GM21737 (cell line): Measurements from ENCODE around the gene FCAMR.

Experiments used
- ATAC-seq: cut with Tn5 transposase; IDR thresholded peaks from one replicate; pipeline ENCODE4 v1.9.1; 2021; ENCODE audit warnings: mild to moderate bottlenecking, moderate library complexity; ENCODE audit not compliant: unreplicated experiment

The FCAMR gene

DNA sequence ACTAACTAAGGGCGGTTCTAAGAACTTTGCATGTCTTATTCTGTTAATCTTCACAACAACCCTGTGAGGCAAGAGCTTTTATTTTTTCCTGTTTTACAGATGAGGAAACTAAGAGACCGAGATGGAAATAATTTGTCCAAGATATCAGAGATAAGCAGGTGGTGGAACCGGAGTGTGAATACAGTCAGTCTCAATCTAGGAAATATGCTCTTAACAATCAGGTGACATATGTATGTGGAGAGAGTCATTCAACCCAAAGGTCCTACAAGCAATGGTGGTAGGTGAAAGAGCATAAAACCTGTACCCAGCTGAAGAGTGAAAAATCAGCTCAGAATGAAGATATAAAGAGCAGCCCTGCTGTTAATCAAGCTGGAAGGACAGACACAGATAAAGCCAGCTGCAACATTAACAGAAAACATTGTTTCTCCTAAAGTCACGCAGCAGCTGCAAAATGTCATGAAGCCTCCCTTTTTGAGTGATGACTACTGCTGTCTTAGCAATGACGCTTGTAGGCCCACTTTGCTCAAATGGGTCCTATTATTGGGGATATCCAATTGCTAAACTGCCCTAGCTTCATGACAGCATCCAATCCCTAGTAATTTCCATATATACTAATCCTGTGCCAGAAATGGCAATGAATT is 30.5 kb upstream of the FCAMR start:
- ATAC-seq = no peak

DNA sequence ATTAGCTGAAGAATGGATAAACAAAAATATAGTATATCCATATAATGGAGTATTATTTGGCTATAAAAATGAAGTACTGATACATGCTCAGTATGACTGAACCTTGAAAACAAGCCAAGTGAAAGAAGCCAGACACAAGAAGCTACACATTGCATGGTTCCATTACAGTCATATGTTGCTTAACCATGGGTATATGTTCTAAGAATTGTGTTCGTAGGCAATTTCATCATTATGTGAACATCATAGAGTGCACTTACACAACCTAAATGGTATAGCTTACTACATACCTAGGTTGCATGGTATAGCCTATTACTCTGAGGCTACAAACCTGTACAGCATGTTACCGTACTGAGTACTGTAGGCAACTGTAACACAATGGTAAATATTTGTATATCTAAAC is 28.6 kb upstream of the FCAMR start:
- no peak for ATAC-seq

- no peak for ATAC-seq
Measured at GRCh38 chr1:206992790-206993189, 22.5 kb upstream of the FCAMR start.

DNA sequence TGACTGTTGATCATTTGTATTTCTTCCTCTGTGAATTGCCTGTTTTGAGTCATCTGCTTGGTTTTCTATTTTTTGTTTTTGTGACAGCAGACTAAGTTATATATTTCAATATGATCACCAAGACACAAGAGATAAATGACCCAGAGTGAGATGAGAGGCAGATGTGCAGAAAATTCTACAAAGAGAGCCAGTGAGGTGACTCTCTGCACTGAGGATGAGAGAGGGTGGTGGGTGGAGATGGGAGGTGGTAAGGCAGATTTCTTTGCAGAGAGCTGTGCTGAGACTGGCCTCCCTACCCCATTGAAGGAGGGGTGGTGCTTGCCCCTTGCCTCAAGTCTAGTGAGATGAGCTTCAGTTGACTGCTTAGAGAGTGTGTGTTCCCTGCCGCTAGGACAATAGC is 17.6 kb upstream of the FCAMR start:
- no peak for ATAC-seq

GRCh38 chr1:206986885-206987284 is 16.6 kb upstream of the FCAMR start:
- no peak for ATAC-seq

GRCh38 chr1:206986402-206986801 is 16.1 kb upstream of the FCAMR start:
- ATAC-seq = no peak

DNA sequence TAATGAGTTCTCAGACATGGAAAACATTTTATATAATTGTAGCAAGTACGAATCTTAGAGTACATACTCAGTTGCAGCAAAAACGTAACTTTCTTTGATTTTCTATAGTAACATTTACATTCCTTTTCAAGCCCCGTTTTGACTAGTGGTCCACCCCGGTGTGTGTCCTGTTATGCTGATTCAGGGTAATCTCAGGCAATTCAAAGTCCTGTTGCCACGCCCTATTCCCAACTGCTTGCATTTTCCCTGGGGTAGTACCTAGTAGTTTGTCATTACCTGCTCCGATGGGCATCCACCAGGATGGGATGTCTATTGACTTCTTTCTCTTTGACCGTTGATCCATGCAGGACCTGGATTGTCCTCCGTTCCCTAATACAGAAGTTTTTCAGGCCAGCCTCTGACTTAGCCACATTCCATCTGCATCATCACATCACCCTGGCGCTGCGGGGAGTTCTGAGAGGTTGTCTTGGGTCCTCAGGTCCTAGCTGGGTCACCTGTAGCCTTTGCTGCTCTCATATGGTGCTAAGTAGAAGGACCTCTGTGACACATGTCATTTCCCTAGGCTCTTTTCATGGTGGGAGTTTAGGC is 15.0 kb upstream of the FCAMR start:
- ATAC-seq = no peak

- ATAC-seq = no peak
Measured at GRCh38 chr1:206982216-206982615, 12.0 kb upstream of the FCAMR start.

- no peak for ATAC-seq
Measured at GRCh38 chr1:206979379-206980043, 9.3 kb upstream of the FCAMR start.

DNA sequence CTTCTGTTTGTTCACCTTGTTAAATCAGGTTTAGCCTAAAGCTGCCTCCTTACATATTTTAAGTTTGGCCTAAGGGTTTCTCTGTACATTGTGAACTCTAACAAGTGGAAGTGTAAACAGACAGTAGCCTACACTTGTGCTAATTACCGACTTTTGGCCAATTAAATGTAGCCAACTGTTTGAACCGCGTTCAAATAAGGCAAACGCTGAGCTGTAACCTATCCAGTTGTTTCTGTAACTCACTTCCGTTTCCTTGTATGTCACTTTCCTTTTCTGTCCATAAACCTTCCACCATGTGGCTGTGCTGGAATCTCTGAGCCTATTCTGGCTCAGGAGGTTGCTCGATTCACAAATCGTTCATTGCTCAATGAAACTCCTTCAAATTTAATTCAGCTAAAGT is 8.0 kb upstream of the FCAMR start:
- no peak for ATAC-seq

GRCh38 chr1:206975306-206975705 is 5.0 kb upstream of the FCAMR start:
- no peak for ATAC-seq

DNA sequence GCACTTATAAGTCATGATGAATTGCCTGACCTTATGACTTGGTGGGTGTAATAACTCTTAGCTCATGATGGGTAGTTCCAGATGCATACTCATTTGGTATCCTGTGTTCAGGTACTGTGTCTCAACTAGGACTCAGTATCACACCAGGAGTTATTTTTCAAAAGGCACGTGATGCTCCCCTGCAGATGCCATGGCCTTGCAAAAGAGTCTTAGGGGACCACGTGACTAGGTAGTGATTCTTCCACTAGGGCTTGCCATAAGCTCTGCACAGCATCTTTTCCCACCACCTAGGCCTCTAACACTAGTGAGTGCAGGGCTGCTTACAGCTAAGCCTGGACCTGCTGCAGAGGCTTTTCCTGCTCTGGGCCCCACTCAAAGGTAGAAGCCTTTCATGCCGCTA is 3.9 kb upstream of the FCAMR start:
- no peak for ATAC-seq

DNA sequence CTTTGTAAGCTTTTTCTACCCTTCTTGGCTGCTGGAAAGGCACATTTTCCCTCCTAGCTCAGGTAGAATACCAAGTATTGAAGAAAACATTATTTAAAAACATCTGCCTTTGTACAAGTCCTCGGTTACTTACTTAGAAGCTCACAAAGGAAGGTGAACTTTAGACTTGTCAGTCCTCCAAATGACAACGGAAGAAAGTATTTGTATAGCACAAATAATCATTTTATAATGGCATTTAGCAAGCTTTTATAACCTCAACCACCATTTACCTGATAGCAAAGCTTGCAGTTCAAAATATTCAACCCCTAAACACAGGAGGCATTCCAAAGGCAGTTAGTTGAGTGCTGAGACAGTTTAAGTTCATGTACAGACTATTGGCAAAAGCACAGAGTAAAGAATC is 2.5 kb upstream of the FCAMR start:
- no peak for ATAC-seq

- no peak for ATAC-seq
Measured at GRCh38 chr1:206971029-206971655, 882 bp upstream of the FCAMR start.

DNA sequence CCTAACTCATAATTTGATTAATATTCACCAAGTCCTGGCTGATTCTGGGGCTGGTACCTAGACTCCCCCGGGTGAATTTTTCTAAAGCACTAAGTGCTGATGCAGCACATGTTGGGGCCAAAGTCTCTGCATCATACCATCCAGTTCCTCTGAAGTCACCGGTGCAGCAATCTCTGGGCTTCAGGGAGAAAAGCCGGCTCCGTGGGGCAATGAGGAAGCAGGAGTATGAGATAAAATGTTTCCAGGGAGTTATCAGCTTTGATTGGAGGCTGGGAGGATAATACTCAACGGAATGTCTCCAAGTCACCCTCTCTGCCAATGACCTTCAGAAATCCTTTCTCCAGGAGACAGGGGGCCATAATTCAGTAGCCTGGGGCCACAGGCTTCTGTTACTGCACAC is 1.2 kb downstream of the FCAMR start:
- ATAC-seq = no peak

DNA sequence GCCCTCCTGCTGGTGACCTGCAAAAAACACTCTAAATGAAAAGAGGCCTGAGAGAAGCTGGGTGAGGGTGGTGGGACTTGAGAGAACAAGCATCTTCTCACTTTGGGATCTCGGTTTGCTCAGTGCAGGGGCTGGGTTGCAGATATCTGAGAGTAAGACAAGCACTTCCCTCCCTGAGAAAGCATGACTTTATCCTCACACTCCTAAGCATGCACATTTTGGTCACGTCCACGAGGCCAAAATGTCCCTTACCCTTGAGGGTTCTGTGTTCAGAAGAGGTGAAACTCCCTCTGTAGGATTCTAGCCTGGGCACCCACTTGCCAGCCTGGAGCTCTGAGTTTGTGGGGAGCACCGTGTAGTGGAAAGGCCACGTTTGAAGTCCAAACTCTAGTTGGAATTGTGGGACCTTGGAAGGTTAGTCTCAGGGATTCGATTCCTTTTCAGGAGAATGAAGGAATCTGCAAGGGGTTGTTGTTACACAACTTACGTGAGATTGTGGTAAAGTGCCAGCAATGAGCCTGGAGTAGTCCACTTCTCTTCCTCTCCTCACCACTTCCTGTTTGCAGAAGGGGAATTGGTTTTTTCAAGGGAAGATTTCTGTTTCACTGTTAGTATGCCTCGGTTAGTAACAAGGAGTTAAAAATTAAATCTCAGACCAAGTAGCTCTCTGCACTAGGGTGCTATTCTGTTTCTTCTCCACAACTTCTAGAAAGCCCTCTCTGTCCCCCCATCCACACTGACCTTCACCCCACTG is 3.0 kb downstream of the FCAMR start:
- peak; percentile 51 for ATAC-seq

- no peak for ATAC-seq
Measured at GRCh38 chr1:206965781-206966180, 4.5 kb downstream of the FCAMR start.

DNA sequence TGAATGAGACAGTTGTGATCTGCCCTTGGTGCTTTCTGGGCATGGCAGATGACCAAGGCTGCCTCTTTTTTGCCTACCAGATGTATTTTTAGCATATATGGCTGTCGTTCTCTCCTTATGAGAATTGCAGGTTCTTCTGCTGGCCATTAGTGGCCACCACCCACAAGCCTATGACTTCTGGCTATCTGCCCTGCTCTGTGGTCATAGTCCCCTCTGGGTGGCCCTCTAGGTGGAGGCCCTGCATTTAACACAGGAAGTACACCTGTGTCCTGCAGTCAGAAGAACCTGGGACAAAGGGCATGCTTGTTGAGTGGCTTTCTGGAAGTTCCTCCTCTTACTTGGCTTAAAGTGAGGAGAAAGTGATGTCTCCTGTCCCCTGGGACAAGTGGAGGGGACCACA is 6.5 kb downstream of the FCAMR start:
- no peak for ATAC-seq

DNA sequence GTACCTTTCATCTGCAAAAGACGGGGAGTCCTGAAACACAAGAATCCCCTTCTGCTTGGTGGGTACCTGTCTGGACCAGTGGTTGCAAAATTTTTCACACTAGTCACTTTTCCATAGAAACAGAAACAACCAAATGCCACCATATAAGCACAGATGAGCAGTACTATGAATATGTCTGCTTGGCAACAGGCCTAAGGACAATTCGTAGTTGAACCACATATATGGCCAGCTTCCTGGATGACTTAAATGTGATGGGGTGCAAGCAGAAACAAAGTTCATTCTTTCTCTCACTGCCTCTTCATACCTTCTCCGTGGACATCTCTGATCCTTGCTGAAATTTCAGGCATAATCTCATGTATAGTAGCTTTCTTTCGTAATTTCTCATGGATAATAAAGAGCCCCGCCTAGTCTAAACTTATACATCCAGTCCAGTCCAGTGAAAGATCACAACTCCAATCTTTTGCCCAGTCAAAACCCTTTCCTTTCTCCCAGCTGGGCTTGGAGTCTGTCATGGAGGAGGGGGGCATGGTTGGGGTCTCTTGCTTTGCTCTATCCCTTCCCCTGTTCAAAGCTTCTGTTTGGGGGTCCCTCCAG is 7.0 kb downstream of the FCAMR start:
- ATAC-seq = no peak

GRCh38 chr1:206962272-206962671 is 8.0 kb downstream of the FCAMR start:
- ATAC-seq = no peak

- no peak for ATAC-seq
Measured at GRCh38 chr1:206961668-206962067, 8.6 kb downstream of the FCAMR start.
